PC-9 (cell line): ENCODE results near the gene SYT2. TPM values are rescaled to one million over a fixed set of nuclear protein-coding genes. Genes with fewer than 3 reads are reported as not detected.

ENCODE experiments used
- BruUV-seq: library from RNA; stranded (reverse); fragments of 400-500 nt; replicated peaks from 2 replicates; lab custom pipeline; 2021; lab: Mats Ljungman, UMichigan
- CTCF ChIA-PET: fragments of 300-600 bp; sonication (Branson Sonifier 250); formaldehyde crosslinking; loops from one replicate; lab custom pipeline; 2022; ENCODE audit warnings: antibody characterized with exemption; lab: Charles Lee
- POLR2A ChIA-PET: fragments of 300-600 bp; sonication (Branson Sonifier 250); formaldehyde crosslinking; loops from one replicate; lab custom pipeline; 2022; ENCODE audit warnings: antibody characterized with exemption; ENCODE audit not compliant: unreplicated experiment; lab: Charles Lee
- DNase-seq, 2 experiments: peaks; one replicate each; pipeline versions ENCODE4 v3.0.0 to v3.0.0-alpha.2; 2015 to 2022; ENCODE audit warnings: mixed read lengths in 1 of 2
- H2AFZ ChIP-seq: fragments of 200-600 bp; sonication (generic); 2 replicates; pipeline ENCODE4 v1.8.1; 2017; ENCODE audit warnings: antibody characterized with exemption
- H3F3A ChIP-seq: fragments of 200-600 bp; sonication (generic); 2 replicates; pipeline ENCODE4 v1.8.1; 2017; ENCODE audit warnings: antibody characterized with exemption, mild to moderate bottlenecking, low read depth; ENCODE audit not compliant: insufficient read depth
- H3K27ac ChIP-seq: fragments of 200-600 bp; sonication (generic); 2 replicates; pipeline ENCODE4 v1.6.1; 2016; ENCODE audit warnings: mixed run types
- H3K27me3 ChIP-seq: fragments of 200-600 bp; sonication (generic); 2 replicates; pipeline ENCODE4 v1.6.1; 2016; ENCODE audit warnings: low read depth, mixed run types; ENCODE audit not compliant: insufficient read depth
- H3K36me3 ChIP-seq: fragments of 200-600 bp; sonication (generic); 2 replicates; pipeline ENCODE4 v1.6.1; 2016; ENCODE audit warnings: low read depth, mixed run types
- H3K4me1 ChIP-seq: fragments of 200-600 bp; sonication (generic); replicated peaks from 2 replicates; pipeline ENCODE4 v1.6.1; 2016; ENCODE audit warnings: mixed run types; ENCODE audit not compliant: insufficient read depth
- H3K4me2 ChIP-seq: fragments of 200-600 bp; sonication (generic); 2 replicates; pipeline ENCODE4 v1.6.1; 2017; ENCODE audit warnings: mixed run types
- H3K4me3 ChIP-seq: fragments of 200-600 bp; sonication (generic); 2 replicates; pipeline ENCODE4 v1.6.1; 2016; ENCODE audit warnings: mixed run types
- H3K79me2 ChIP-seq: fragments of 200-600 bp; sonication (generic); 2 replicates; pipeline ENCODE4 v1.6.1; 2017; ENCODE audit warnings: low read depth, mixed run types
- H3K9me2 ChIP-seq: fragments of 200-600 bp; sonication (generic); 2 replicates; pipeline ENCODE4 v1.8.1; 2017; ENCODE audit warnings: mild to moderate bottlenecking; ENCODE audit not compliant: insufficient read depth
- H3K9me3 ChIP-seq: fragments of 200-600 bp; sonication (generic); 2 replicates; pipeline ENCODE4 v1.8.1; 2016; ENCODE audit warnings: low read depth; ENCODE audit not compliant: insufficient read depth
- H4K20me1 ChIP-seq: fragments of 200-600 bp; sonication (generic); 2 replicates; pipeline ENCODE4 v1.8.1; 2017; ENCODE audit not compliant: insufficient read depth
- EZH2 ChIP-seq: fragments of 200-600 bp; sonication (generic); IDR thresholded peaks from 2 replicates; pipeline ENCODE4 v1.8.0; 2017; ENCODE audit warnings: antibody characterized with exemption, low read depth
- intact Hi-C: fragments of 100-400 bp; cut with micrococcal nuclease; formaldehyde crosslinking; loops from one replicate; pipeline ENCODE4 v1.10.0; 2022; ENCODE audit not compliant: unreplicated experiment
- total RNA-seq: library from RNA; stranded (reverse); gene quantifications from 2 replicates; pipeline ENCODE4 v1.2.3, GENCODE V29; 2021
- TF ChIP-seq, protein P1 (sequence below): fragments of 200-600 bp; sonication (generic); conservative IDR thresholded peaks from 2 replicates; pipeline ENCODE4 v1.6.1; 2017; ENCODE audit warnings: mixed run types, antibody characterized with exemption, mild to moderate bottlenecking, moderate library complexity

The SYT2 gene
- total RNA-seq, 1 experiment from 2014 or later: 0.07 TPM

DNA sequence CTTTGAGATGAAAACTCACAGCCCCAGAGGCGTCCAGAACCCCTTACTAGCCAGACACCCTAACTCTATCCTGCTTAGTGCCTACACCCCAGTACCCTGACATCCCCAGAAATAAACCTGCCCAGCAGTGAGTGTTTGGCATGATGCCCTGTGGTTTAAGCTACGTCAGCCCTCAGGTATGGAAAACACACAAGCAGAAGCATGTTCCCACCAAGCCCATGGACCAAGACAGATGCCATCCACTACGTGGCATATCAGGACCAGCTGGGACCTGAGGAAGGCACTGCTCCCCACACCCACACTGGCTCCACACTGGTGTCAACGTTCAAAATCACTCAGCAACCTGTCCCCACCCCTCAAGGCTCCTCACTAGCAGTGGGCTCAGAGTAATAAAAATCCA is 116.4 kb downstream of the SYT2 start:
- Histone ChIP-seq H2AFZ (no peak overlapping the region), H4K20me1 (no peaks in the 10 kb centered on the region), H3K27ac (no peak overlapping the region), H3K27me3 (no peaks in the 10 kb centered on the region), H3K9me2 (no peaks in the 10 kb centered on the region), H3K36me3 (no peaks in the 10 kb centered on the region), H3K4me3 (no peak overlapping the region), H3K4me2 (no peak overlapping the region), H3F3A (peaks cover 3% of the 10 kb centered on the region), H3K9me3 (no peaks in the 10 kb centered on the region), H3K4me1 (peaks cover 23% of the 10 kb centered on the region), H3K79me2 (no peaks in the 10 kb centered on the region)
- intact Hi-C loops: no loop called here
- CTCF ChIA-PET: interaction anchor here (0.5 to 0.9 kb wide), 2 partner anchors 24 to 92 kb away, joined by 3 to 14 read pairs; no protein-coding TSS in a partner anchor
- no peak for TF ChIP-seq EZH2
- POLR2A ChIA-PET: interaction anchor here (0.6 kb wide), 1 partner anchor 413 kb away, joined by 3 read pairs; no protein-coding TSS in a partner anchor
- DNase-seq: peak in 1 of 2 experiments; percentile 72
- no TSS peak for BruUV-seq

DNA sequence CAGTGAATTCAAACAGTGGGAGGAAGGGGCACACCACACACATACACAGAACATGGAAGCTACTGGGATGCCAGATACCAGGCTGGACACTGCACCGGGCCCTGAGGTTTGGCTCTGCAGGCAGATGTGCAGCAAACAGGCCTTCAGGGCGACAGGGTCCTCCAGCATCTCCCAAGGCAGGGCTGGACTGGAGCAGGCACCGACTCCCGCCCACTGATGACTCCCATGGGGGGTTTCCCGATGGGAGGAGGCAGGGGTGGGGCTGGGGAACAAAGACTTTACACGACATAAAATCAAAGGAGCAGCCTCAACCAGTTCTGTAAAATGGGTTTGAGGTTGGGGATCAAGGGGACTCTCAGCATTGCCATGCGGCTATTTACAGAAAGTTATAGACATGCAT is 118.1 kb downstream of the SYT2 start:
- DNase-seq: no peak
- no peak overlapping the region for H2AFZ ChIP-seq
- no peaks in the 10 kb centered on the region for H4K20me1 ChIP-seq
- H3K4me3 ChIP-seq: no peak overlapping the region
- H3K4me1 ChIP-seq: peaks cover 40% of the 10 kb centered on the region
- H3K9me3 ChIP-seq: no peaks in the 10 kb centered on the region
- TF ChIP-seq, protein P1, sequence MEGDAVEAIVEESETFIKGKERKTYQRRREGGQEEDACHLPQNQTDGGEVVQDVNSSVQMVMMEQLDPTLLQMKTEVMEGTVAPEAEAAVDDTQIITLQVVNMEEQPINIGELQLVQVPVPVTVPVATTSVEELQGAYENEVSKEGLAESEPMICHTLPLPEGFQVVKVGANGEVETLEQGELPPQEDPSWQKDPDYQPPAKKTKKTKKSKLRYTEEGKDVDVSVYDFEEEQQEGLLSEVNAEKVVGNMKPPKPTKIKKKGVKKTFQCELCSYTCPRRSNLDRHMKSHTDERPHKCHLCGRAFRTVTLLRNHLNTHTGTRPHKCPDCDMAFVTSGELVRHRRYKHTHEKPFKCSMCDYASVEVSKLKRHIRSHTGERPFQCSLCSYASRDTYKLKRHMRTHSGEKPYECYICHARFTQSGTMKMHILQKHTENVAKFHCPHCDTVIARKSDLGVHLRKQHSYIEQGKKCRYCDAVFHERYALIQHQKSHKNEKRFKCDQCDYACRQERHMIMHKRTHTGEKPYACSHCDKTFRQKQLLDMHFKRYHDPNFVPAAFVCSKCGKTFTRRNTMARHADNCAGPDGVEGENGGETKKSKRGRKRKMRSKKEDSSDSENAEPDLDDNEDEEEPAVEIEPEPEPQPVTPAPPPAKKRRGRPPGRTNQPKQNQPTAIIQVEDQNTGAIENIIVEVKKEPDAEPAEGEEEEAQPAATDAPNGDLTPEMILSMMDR: no peak
- TF ChIP-seq EZH2: no peak
- H3K79me2 ChIP-seq: no peaks in the 10 kb centered on the region
- no peak overlapping the region for H3K27ac ChIP-seq
- H3K36me3 ChIP-seq: no peaks in the 10 kb centered on the region
- POLR2A ChIA-PET: no interaction called here
- peaks cover 17% of the 10 kb centered on the region for H3F3A ChIP-seq
- H3K4me2 ChIP-seq: no peak overlapping the region
- H3K27me3 ChIP-seq: no peaks in the 10 kb centered on the region
- BruUV-seq: no TSS peak
- intact Hi-C loops: no loop called here
- CTCF ChIA-PET: no interaction called here
- H3K9me2 ChIP-seq: no peaks in the 10 kb centered on the region

DNA sequence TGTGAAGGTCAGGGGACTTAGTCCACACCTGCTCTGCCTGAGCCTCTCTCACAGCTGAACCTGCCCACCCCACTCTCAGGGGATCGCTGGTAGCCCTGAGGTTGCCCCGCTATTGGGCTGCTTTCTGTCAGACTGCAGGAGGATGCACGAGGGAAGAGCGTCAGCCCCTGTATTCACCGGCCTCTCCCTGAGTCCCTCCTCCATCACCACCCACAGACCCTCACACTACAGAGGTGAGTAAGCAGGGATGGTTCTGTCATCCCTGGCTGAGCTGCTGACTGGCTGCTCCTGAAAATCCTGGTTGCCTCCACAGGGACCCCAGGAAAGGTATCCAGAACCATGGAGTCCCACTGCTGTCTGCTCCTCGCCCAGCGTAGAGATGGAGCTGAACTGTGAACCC is 118.7 kb downstream of the SYT2 start:
- H3K79me2 ChIP-seq: no peaks in the 10 kb centered on the region
- H3K27me3 ChIP-seq: no peaks in the 10 kb centered on the region
- H4K20me1 ChIP-seq: no peaks in the 10 kb centered on the region
- BruUV-seq: no TSS peak
- POLR2A ChIA-PET: interaction anchor here (0.7 kb wide), 1 partner anchor 14 kb away, joined by 10 read pairs; no protein-coding TSS in a partner anchor
- no peak overlapping the region for H3K4me2 ChIP-seq
- H3K27ac ChIP-seq: no peak overlapping the region
- TF ChIP-seq EZH2: no peak
- TF ChIP-seq, protein P1: no peak
- H2AFZ ChIP-seq: no peak overlapping the region
- DNase-seq: no peak
- peaks cover 47% of the 10 kb centered on the region for H3K4me1 ChIP-seq
- intact Hi-C loops: no loop called here
- no peaks in the 10 kb centered on the region for H3K9me2 ChIP-seq
- no peak overlapping the region for H3K4me3 ChIP-seq
- H3F3A ChIP-seq: peaks cover 23% of the 10 kb centered on the region
- no peaks in the 10 kb centered on the region for H3K36me3 ChIP-seq
- CTCF ChIA-PET: no interaction called here
- no peaks in the 10 kb centered on the region for H3K9me3 ChIP-seq

DNA sequence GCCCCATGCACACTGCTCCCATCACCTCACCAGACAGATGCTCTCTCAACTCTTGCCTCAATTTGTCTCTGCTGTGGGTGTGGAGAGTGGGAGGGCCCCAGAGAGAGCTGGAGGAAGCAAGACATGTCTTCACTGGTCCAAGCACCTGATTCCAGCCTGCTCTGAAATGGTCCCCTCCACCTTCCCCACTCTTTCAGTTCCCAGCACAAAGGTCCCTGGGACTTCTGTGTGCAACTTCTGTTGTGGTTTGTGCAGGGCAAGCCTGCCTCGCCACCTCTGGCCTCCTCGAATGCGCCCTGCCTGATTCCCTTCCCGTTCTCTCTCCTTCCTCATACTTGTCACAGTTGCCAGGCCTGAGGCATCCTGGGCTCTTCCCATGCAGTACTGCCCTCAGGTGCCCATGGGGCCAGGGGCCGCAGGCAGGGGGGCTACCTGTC is 119.3 kb downstream of the SYT2 start:
- H3K79me2 ChIP-seq: no peaks in the 10 kb centered on the region
- no peak overlapping the region for H3K4me2 ChIP-seq
- H3K9me2 ChIP-seq: no peaks in the 10 kb centered on the region
- no peak overlapping the region for H3K27ac ChIP-seq
- no TSS peak for BruUV-seq
- peaks cover 52% of the 10 kb centered on the region for H3K4me1 ChIP-seq
- H4K20me1 ChIP-seq: no peaks in the 10 kb centered on the region
- no peaks in the 10 kb centered on the region for H3K9me3 ChIP-seq
- TF ChIP-seq, protein P1: no peak
- no peak for TF ChIP-seq EZH2
- no peak overlapping the region for H3K4me3 ChIP-seq
- peak in 1 of 2 experiments; percentile 62 for DNase-seq
- H3K27me3 ChIP-seq: no peaks in the 10 kb centered on the region
- no peak overlapping the region for H2AFZ ChIP-seq
- peaks cover 23% of the 10 kb centered on the region for H3F3A ChIP-seq
- H3K36me3 ChIP-seq: no peaks in the 10 kb centered on the region
- POLR2A ChIA-PET: interaction anchor here (0.7 kb wide), 1 partner anchor 13 kb away, joined by 10 read pairs; no protein-coding TSS in a partner anchor
- intact Hi-C loops: no loop called here
- CTCF ChIA-PET: no interaction called here
